SK-N-SH treated with all-trans-retinoic acid at 6 μM for 48 hours (cell line): ENCODE data around the gene SPAG4.

Source experiments
- ATAC-seq: fragments of 200-7000 bp; cut with Tn5 transposase; 3 replicates; pipeline ENCODE4 v1.9.1; 2020; ENCODE audit warnings: mild to moderate bottlenecking, moderate library complexity
- ARNTL ChIP-seq: fragments of 450-650 bp; formaldehyde crosslinking; IDR thresholded peaks from 2 replicates; pipeline ENCODE4 v1.5.0; 2020; ENCODE audit warnings: low read depth, mild to moderate bottlenecking, moderate library complexity, borderline replicate concordance
- CREB5 ChIP-seq: fragments of 250-450 bp; sonication (Bioruptor Pico); IDR thresholded peaks from 2 replicates; pipeline ENCODE4 v1.5.1; 2020; ENCODE audit warnings: low read depth, mild to moderate bottlenecking, moderate library complexity
- CSDC2 ChIP-seq: fragments of 250-450 bp; sonication (Bioruptor Pico); IDR thresholded peaks from 2 replicates; pipeline ENCODE4 v1.5.0; 2020; ENCODE audit warnings: mild to moderate bottlenecking, moderate library complexity
- CSRNP3 ChIP-seq: fragments of 250-450 bp; sonication (Bioruptor Pico); IDR thresholded peaks from 2 replicates; pipeline ENCODE4 v1.5.1; 2021; ENCODE audit warnings: mild to moderate bottlenecking, moderate library complexity
- ESRRG ChIP-seq: fragments of 250-450 bp; sonication (Bioruptor Pico); IDR thresholded peaks from 2 replicates; pipeline ENCODE4 v1.6.1; 2021; ENCODE audit warnings: mild to moderate bottlenecking
- GLIS3 ChIP-seq: fragments of 250-450 bp; sonication (Bioruptor Pico); IDR thresholded peaks from 2 replicates; pipeline ENCODE4 v1.5.0; 2020; ENCODE audit warnings: mild to moderate bottlenecking, moderate library complexity
- ISL1 ChIP-seq: fragments of 250-450 bp; sonication (Bioruptor Pico); IDR thresholded peaks from 2 replicates; pipeline ENCODE4 v2.1.2; 2022; ENCODE audit warnings: mild to moderate bottlenecking, moderate library complexity
- OSR1 ChIP-seq: fragments of 250-450 bp; sonication (Bioruptor Pico); IDR thresholded peaks from 2 replicates; pipeline ENCODE4 v1.8.0; 2022; ENCODE audit warnings: moderate library complexity, mild to moderate bottlenecking, inconsistent platforms
- PATZ1 ChIP-seq: fragments of 250-450 bp; sonication (Bioruptor Pico); IDR thresholded peaks from 2 replicates; pipeline ENCODE4 v1.8.0; 2020; ENCODE audit warnings: mild to moderate bottlenecking, moderate library complexity, borderline replicate concordance
- PPARA ChIP-seq: fragments of 250-450 bp; sonication (Bioruptor Pico); IDR thresholded peaks from 2 replicates; pipeline ENCODE4 v1.5.0; 2020; ENCODE audit warnings: mild to moderate bottlenecking, borderline replicate concordance
- RARB ChIP-seq: fragments of 250-450 bp; sonication (Bioruptor Pico); IDR thresholded peaks from 2 replicates; pipeline ENCODE4 v1.8.0; 2021; ENCODE audit warnings: mild to moderate bottlenecking, moderate library complexity
- SNAI2 ChIP-seq: fragments of 250-450 bp; sonication (Bioruptor Pico); IDR thresholded peaks from 2 replicates; pipeline ENCODE4 v1.5.0; 2020; ENCODE audit warnings: mild to moderate bottlenecking, moderate library complexity
- TCF4 ChIP-seq: fragments of 250-450 bp; sonication (Bioruptor Pico); IDR thresholded peaks from 2 replicates; pipeline ENCODE4 v1.8.0; 2021; ENCODE audit warnings: mild to moderate bottlenecking, moderate library complexity, borderline replicate concordance
- TSHZ2 ChIP-seq: fragments of 250-450 bp; sonication (Bioruptor Pico); IDR thresholded peaks from 2 replicates; pipeline ENCODE4 v1.5.0; 2020; ENCODE audit warnings: mild to moderate bottlenecking, moderate library complexity
- ZFP3 ChIP-seq: fragments of 250-450 bp; sonication (Bioruptor Pico); IDR thresholded peaks from 2 replicates; pipeline ENCODE4 v1.5.0; 2020; ENCODE audit warnings: mild to moderate bottlenecking, moderate library complexity
- ZFP30 ChIP-seq: fragments of 450-650 bp; formaldehyde crosslinking; IDR thresholded peaks from 2 replicates; pipeline ENCODE4 v1.5.0; 2022; ENCODE audit warnings: mild to moderate bottlenecking, moderate library complexity
- ZNF565 ChIP-seq: fragments of 450-650 bp; formaldehyde crosslinking; conservative IDR thresholded peaks from 2 replicates; pipeline ENCODE4 v1.5.0; 2020; ENCODE audit warnings: low read depth, mild to moderate bottlenecking, moderate library complexity
- ZNF8 ChIP-seq: fragments of 450-650 bp; formaldehyde crosslinking; IDR thresholded peaks from 2 replicates; pipeline ENCODE4 v1.5.0; 2020; ENCODE audit warnings: mild to moderate bottlenecking, moderate library complexity

SPAG4 gene

GRCh38 chr20:35650632-35651031 lies 35.0 kb downstream of the SPAG4 start (continued):
- no peak for TF ChIP-seq CSRNP3 (CRISPR knock-in tag)
- TF ChIP-seq, all 23 proteins: peak for 0

- TF ChIP-seq TCF4 (CRISPR knock-in tag): no peak
- no peak for ATAC-seq
Observed at GRCh38 chr20:35651958-35652357, 36.3 kb downstream of the SPAG4 start.

- ATAC-seq: no peak
- no peak for TF ChIP-seq ZNF8 (CRISPR knock-in tag)
- no peak for TF ChIP-seq SNAI2 (CRISPR knock-in tag)
- TF ChIP-seq ARNTL: no peak
- no peak for TF ChIP-seq ESRRG (CRISPR knock-in tag)
- TF ChIP-seq GLIS3 (CRISPR knock-in tag): no peak
- TF ChIP-seq ZNF565 (CRISPR knock-in tag): no peak
- no peak for TF ChIP-seq CREB5 (CRISPR knock-in tag)
- no peak for TF ChIP-seq RARB (CRISPR knock-in tag)
- no peak for TF ChIP-seq PATZ1
- TF ChIP-seq ISL1 (CRISPR knock-in tag): no peak
- TF ChIP-seq OSR1 (CRISPR knock-in tag): no peak
- no peak for TF ChIP-seq TCF4 (CRISPR knock-in tag)
- no peak for TF ChIP-seq CSRNP3 (CRISPR knock-in tag)
- no peak for TF ChIP-seq TSHZ2
- no peak for TF ChIP-seq CSDC2 (CRISPR knock-in tag)
- no peak for TF ChIP-seq ZFP30 (CRISPR knock-in tag)
- no peak for TF ChIP-seq ZFP3 (CRISPR knock-in tag)
Observed at GRCh38 chr20:35652641-35653429, 37.2 kb downstream of the SPAG4 start.

- no peak for ATAC-seq
- TF ChIP-seq TCF4 (CRISPR knock-in tag): no peak
- TF ChIP-seq ZFP3 (CRISPR knock-in tag): no peak
- TF ChIP-seq CREB5 (CRISPR knock-in tag): no peak
- TF ChIP-seq PPARA (CRISPR knock-in tag): no peak
- TF ChIP-seq ZNF565 (CRISPR knock-in tag): no peak
- TF ChIP-seq GLIS3 (CRISPR knock-in tag): no peak
- TF ChIP-seq RARB (CRISPR knock-in tag): no peak
Observed at GRCh38 chr20:35653430-35653734, 37.8 kb downstream of the SPAG4 start.
